ENCODE measurements around the gene PTH. TPM values are rescaled to one million over a fixed set of nuclear protein-coding genes. Genes with fewer than 3 reads are reported as not detected.
A peak's percentile ranks its signal among the peaks of the same experiment; 100 is the strongest.

PTH gene
- total and polyA plus RNA-seq, 2 of the 8 experiments (the other 6 are each of a cell fraction or from before 2014, with no cell fraction given): not detected

GRCh38 chr11:13462901-13463778 is 32.7 kb downstream of the PTH start, which contains the start of gene BTBD10:
TSS of gene BTBD10 (minus strand) at chr11:13463222. CDS start at chr11:13445124, 18,098 bp downstream.
- Histone ChIP-seq H4K20me1 (replicated peaks in 1 of 2; ENCODE audit: control insufficient read depth in 1 of 2, insufficient read depth in 2 of 2, low read length in 2 of 2) (no peaks in the 10 kb centered on the region), H2AFZ (ENCODE audit: low read length) (peak within 1 kb of the TSS; percentile 98), H3K27ac (ENCODE audit: low read depth, low read length) (no peak within 1 kb of the TSS), H3K27me3 (replicated peaks in 1 of 4; ENCODE audit: control insufficient read depth in 3 of 4, extremely low read depth in 1 of 4, insufficient read depth in 3 of 4, low read length in 3 of 4) (no peaks in the 10 kb centered on the region), H3K9ac (replicated peaks in 1 of 4; ENCODE audit: extremely low read depth in 1 of 4, low read depth in 3 of 4, low read length in 3 of 4) (peak within 1 kb of the TSS; percentile 75 to 85 (median 80)), H3K79me1 (ENCODE audit: low read depth, low read length) (no peaks in the 10 kb centered on the region), H2BK5ac (ENCODE audit: low read depth, low read length) (peak within 1 kb of the TSS; percentile 3; the same call in 1 of the 2 replicates), H2BK12ac (ENCODE audit: low read depth, low read length) (no peak within 1 kb of the TSS), H2BK120ac (replicated peaks; ENCODE audit: low read depth, low read length) (no peak within 1 kb of the TSS), H4K8ac (ENCODE audit: extremely low read depth, insufficient read depth, low read length) (peak within 1 kb of the TSS; percentile 94; the same call in 1 of the 2 replicates), H3K23ac (ENCODE audit: insufficient read length) (no peak within 1 kb of the TSS), H3K18ac (ENCODE audit: extremely low read depth, low read length) (peak within 1 kb of the TSS; percentile 80), H3K36me3 (ENCODE audit: control insufficient read depth in 2 of 4, insufficient read depth in 4 of 4, low read length in 3 of 4) (no peaks in the 10 kb centered on the region), H4K91ac (replicated peaks; ENCODE audit: insufficient read length, low read length) (no peak within 1 kb of the TSS), H3K56ac (replicated peaks; ENCODE audit: insufficient read length, low read depth, low read length) (peak within 1 kb of the TSS; percentile 78), H3K4me3 (ENCODE audit: extremely low read depth in 1 of 4, insufficient read depth in 2 of 4, low read depth in 3 of 4, low read length in 4 of 4) (peak within 1 kb of the TSS; percentile 83 to 91 (median 90)), H2AK5ac (ENCODE audit: low read depth, low read length) (no peak within 1 kb of the TSS), H3K9me3 (ENCODE audit: insufficient read depth in 2 of 2, low read depth in 1 of 2, low read length in 1 of 2) (no peaks in the 10 kb centered on the region), H3K4ac (replicated peaks; ENCODE audit: insufficient read length, low read depth, low read length) (no peak within 1 kb of the TSS), H3K79me2 (ENCODE audit: control insufficient read depth in 1 of 2, insufficient read depth in 2 of 2, low read length in 2 of 2) (peaks cover 0 to 33% of the 10 kb centered on the region in 2 experiments; a peak in 2 of 4 replicates), H2BK20ac (ENCODE audit: low read length) (no peak within 1 kb of the TSS), H3K4me2 (ENCODE audit: insufficient read depth in 1 of 2, low read depth in 2 of 2, low read length in 2 of 2) (peak within 1 kb of the TSS; percentile 71 to 83), H4K5ac (ENCODE audit: insufficient read length, low read depth, low read length) (peak within 1 kb of the TSS; percentile 9), H2BK15ac (ENCODE audit: low read length) (no peak within 1 kb of the TSS), H3K23me2 (ENCODE audit: low read depth, low read length) (peaks cover 5% of the 10 kb centered on the region; the same call in 1 of the 2 replicates), H3K4me1 (replicated peaks in 1 of 4; ENCODE audit: control insufficient read depth in 3 of 4, insufficient read depth in 4 of 4, low read length in 3 of 4) (no peaks in the 10 kb centered on the region; a peak in 1 of 7 replicates), H3K14ac (ENCODE audit: insufficient read length) (no peak within 1 kb of the TSS)
- no peak for FAIRE-seq
- ChIA-PET CTCF (ENCODE audit: partially characterized antibody) (interaction anchor here (1.5 to 1.7 kb wide), 2 partner anchors 56 to 104 kb away, joined by 3 to 4 read pairs; no protein-coding TSS in a partner anchor), POLR2A (ENCODE audit: partially characterized antibody) (interaction anchor here (1.0 kb wide), 1 partner anchor 9 kb away, joined by 3 read pairs; no protein-coding TSS in a partner anchor)
- peak; percentile 72 to 86 for DNase-seq (ENCODE audit: low read depth in 1 of 2, low spot score in 2 of 2)
- 1% methylated on average over 54 of the region's 71 CpGs; no CpG with 5 or more reads in 1 of the 2 experiments for WGBS, 2 experiments (ENCODE audit: extremely low coverage in 1 of 2, insufficient coverage in 1 of 2, insufficient read length in 1 of 2, insufficient replicate concordance in 2 of 2, low coverage in 1 of 2, low lambda C conversion rate in 2 of 2, missing lambda C conversion rate in 1 of 2)
- TF ChIP-seq CBX5 (IDR thresholded peaks at IDR 0.05; ENCODE audit: low read depth, low read length): no peak
- no peak for TF ChIP-seq RFX5 (IDR thresholded peaks at IDR 0.05; ENCODE audit: borderline replicate concordance, low read depth, low read length)
- peak; percentile 70; the same call in 1 of the 2 replicates for TF ChIP-seq GTF2F1 (IDR thresholded peaks at IDR 0.05; ENCODE audit: borderline replicate concordance, low read depth, low read length)
- peak; percentile 100 for TF ChIP-seq KDM4A (IDR thresholded peaks at IDR 0.05; ENCODE audit: low read depth, low read length, severe bottlenecking)
- no peak for TF ChIP-seq SIX5 (IDR thresholded peaks at IDR 0.05; ENCODE audit: low read depth, low read length)
- no peak for TF ChIP-seq BCL11A (IDR thresholded peaks at IDR 0.05; ENCODE audit: low read depth in 2 of 2, low read length in 2 of 2)
- no peak for TF ChIP-seq EZH2 (IDR thresholded peaks at IDR 0.05; ENCODE audit: low read depth, low read length, severe bottlenecking)
- no peak for TF ChIP-seq POU5F1 (IDR thresholded peaks at IDR 0.05; ENCODE audit: low read depth, low read length)
- TF ChIP-seq MAX (IDR thresholded peaks at IDR 0.05): peak; percentile 57; the same call in 1 of the 2 replicates
- peak; percentile 81 for TF ChIP-seq PHF8 (conservative IDR thresholded peaks at IDR 0.05; ENCODE audit: low read depth, low read length)

Measured in H1 (cell line).